ENCODE measurements around the gene C5orf58. TPM values are rescaled to one million over a fixed set of nuclear protein-coding genes. Genes with fewer than 3 reads are reported as not detected.

The C5orf58 gene
- total RNA-seq, 2 experiments from 2014 or later: not detected

DNA sequence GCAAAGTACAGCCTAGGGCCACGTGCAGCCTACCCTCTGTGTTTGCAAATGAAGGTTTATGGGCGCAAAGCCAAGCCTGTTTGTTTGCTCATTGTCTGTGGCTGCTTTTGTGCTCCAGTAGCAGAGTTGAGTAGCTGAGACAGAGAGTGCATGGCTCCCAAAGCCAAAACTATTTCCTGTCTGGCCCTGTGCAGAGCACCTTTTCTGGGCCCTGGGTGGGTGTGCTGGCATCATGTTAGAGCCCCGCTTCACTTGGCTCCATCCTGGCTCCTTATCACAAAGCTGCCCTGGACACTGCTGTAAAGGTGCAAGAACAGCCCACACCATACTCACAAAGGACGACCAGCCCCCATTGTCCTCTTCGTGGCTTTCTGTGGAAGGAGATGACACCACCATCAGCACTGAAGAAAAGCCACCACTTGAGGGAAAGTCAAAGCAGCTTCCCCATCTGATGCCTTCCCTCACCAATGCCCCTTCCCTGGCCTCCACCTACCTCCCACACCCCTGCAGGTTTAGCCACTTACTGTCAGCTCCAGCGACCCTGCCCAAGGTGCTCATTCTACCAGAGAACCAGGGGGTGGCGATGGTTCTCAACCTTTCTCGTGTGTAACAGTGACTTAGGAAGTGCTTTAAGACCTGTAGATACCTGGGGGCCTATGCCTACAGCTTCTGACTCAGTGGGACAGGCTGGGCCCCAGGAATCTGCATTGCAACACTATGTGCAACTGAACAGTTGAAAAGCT lies 41.4 kb downstream of the C5orf58 start:
- intact Hi-C loops (cut with micrococcal nuclease): loop anchor here (1.0 to 5.0 kb wide), 4 partner anchors 8 to 148 kb away; no protein-coding TSS in a partner anchor
- CTCF ChIA-PET: interaction anchor here (0.8 to 9.2 kb wide), 21 partner anchors 8 to 141 kb away, joined by 3 to 281 read pairs (median 5); partner anchors contain the start of gene LCP2
- H3K9me3 Mint-ChIP-seq: no peaks in the 10 kb centered on the region
- H3K4me1 Mint-ChIP-seq (ENCODE audit: low read depth): peaks cover 86% of the 10 kb centered on the region
- DNase-seq: peak; percentile 83
- peak overlapping the region; percentile 44 for H3K4me3 Mint-ChIP-seq
- H3K27me3 Mint-ChIP-seq (ENCODE audit: low read depth): no peaks in the 10 kb centered on the region
- H3K36me3 Mint-ChIP-seq (ENCODE audit: low read depth): peaks cover 63% of the 10 kb centered on the region
- H3K27ac Mint-ChIP-seq: peak overlapping the region; percentile 93

DNA sequence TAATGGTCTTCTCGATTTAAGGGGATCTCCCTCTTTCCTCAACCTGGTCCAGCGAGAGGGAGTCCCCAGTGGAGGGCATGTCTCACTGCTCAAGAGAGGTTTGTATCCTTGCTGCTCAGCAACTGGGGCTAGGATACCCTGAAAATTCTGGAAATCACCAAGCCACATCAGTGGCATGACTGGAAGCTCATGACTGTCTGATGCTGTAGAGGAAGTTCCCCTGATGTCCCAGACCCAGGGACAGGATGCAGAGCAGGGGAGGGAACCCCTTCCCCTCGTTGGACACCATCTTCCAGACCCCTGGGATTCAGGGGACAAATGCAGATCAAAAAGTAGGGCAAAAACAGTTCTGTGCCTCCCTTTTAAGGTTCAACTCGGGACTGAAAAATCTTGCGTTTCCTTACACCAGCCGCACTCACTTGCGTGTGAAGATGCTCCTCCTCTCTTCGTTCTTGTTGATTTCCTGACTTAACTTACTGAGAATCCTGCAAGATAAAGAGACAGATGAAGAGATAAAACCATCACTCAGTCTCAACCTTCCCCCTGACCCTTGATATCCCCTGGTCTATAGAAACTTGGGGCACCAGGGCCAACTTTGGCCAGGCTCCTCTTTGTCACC lies 42.7 kb downstream of the C5orf58 start:
- no peaks in the 10 kb centered on the region for H3K27me3 Mint-ChIP-seq (ENCODE audit: low read depth)
- CTCF ChIA-PET: interaction anchor here (1.4 to 9.2 kb wide), 11 partner anchors 8 to 65 kb away, joined by 3 to 281 read pairs (median 26); partner anchors contain the start of gene LCP2

GRCh38 chr5:170276140-170276539 lies 43.4 kb downstream of the C5orf58 start:
- DNase-seq: no peak
- intact Hi-C loops (cut with micrococcal nuclease): loop anchor here (5.0 kb wide), 2 partner anchors 574 to 624 kb away; no protein-coding TSS in a partner anchor
- CTCF ChIA-PET: interaction anchor here (0.9 to 9.2 kb wide), 8 partner anchors 8 to 64 kb away, joined by 3 to 281 read pairs (median 40); partner anchors contain the start of gene LCP2

More for the DNA sequence above, 42.7 kb downstream of the C5orf58 start:
- H3K9me3 Mint-ChIP-seq: no peaks in the 10 kb centered on the region
- DNase-seq: peak; percentile 81
- H3K36me3 Mint-ChIP-seq (ENCODE audit: low read depth): peaks cover 53% of the 10 kb centered on the region
- peak overlapping the region; percentile 93 for H3K27ac Mint-ChIP-seq
- peaks cover 87% of the 10 kb centered on the region for H3K4me1 Mint-ChIP-seq (ENCODE audit: low read depth)
- peak overlapping the region; percentile 44 for H3K4me3 Mint-ChIP-seq
- intact Hi-C loops (cut with micrococcal nuclease): loop anchor here (1.0 to 5.0 kb wide), 5 partner anchors 21 to 623 kb away; no protein-coding TSS in a partner anchor

DNA sequence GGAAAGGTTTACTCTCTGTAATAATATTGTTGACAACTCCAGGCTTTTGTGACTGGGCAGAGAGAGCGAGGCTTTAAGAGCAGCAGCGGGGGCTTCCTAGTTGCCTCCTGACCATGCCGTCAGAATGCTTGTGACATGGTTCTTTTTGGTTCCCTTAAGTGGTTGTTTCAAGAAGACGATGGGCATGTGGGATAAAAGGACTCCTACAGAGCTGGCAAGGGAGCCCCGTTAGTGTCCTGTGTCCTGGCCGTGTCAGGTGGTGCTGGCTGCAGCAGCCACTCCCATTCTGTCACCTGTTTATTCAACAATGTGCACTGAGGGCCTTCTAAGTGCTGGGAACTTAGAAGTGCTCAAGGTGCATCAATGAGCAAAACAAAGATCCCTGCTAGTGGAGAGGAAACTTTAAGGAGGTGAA lies 45.1 kb downstream of the C5orf58 start:
- no peak for DNase-seq
- CTCF ChIA-PET: interaction anchor here (1.2 to 9.2 kb wide), 5 partner anchors 10 to 62 kb away, joined by 3 to 281 read pairs (median 46); partner anchors contain the start of gene LCP2

More at GRCh38 chr5:170276140-170276539, 43.4 kb downstream of the C5orf58 start:
- Mint-ChIP-seq H3K9me3 (no peaks in the 10 kb centered on the region), H3K4me3 (peak overlapping the region; percentile 44), H3K27ac (peak overlapping the region; percentile 93), H3K36me3 (ENCODE audit: low read depth) (peaks cover 49% of the 10 kb centered on the region), H3K27me3 (ENCODE audit: low read depth) (no peaks in the 10 kb centered on the region), H3K4me1 (ENCODE audit: low read depth) (peaks cover 86% of the 10 kb centered on the region)

DNA sequence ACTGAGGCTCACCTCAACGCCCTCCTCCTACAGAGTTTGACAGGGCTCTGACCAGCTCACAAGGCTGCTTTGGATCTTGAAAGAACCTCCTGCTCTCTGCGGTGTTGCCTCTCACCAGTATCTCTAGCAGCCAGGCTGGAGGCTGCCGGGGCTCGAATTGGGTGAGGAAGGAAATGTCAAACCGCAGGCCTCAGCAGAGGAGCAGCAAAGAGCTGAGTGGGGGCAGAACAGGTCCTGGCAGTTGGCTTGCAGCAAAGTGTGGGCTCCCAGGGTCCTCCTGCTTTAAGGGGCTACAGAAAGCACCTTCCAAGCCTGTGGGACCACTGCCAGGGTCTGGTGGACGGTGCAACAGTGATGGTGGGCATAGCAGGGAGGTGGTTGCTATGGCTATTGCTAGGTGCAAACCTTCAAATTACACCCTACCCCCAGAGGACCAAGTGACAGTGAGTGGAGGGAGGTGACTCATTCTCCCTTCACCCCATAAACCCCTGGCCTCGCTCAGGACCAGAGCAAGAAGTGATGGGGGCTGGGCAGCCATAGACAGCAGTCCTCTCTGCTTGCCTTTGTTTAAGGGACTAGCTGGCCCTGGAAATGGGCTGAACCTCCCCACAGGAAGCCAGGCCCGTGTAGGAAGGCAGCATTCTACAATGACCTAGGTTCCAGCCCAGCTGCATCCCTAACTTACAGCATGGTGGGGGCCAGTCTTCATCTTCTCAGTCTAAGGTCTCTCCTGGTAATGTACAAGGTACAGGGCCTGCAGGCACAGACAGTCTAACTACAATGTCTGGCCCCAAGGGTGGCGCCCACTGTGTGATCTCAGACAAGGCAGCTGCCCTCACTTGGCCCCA lies 46.0 kb downstream of the C5orf58 start:
- peak; percentile 90 for DNase-seq
- H3K9me3 Mint-ChIP-seq: no peaks in the 10 kb centered on the region
- no peaks in the 10 kb centered on the region for H3K27me3 Mint-ChIP-seq (ENCODE audit: low read depth)
- H3K4me3 Mint-ChIP-seq: peak overlapping the region; percentile 45
- intact Hi-C loops (cut with micrococcal nuclease): loop anchor here (1.0 to 5.0 kb wide), 5 partner anchors 8 to 627 kb away; partner anchors contain the start of gene LCP2
- H3K4me1 Mint-ChIP-seq (ENCODE audit: low read depth): peaks cover 95% of the 10 kb centered on the region
- peak overlapping the region; percentile 83 for H3K27ac Mint-ChIP-seq
- CTCF ChIA-PET: interaction anchor here (0.8 to 9.2 kb wide), 7 partner anchors 11 to 61 kb away, joined by 3 to 281 read pairs (median 13); partner anchors contain the start of gene LCP2
- H3K36me3 Mint-ChIP-seq (ENCODE audit: low read depth): peaks cover 51% of the 10 kb centered on the region

More for the DNA sequence above, 45.1 kb downstream of the C5orf58 start:
- Mint-ChIP-seq H3K36me3 (ENCODE audit: low read depth) (peaks cover 52% of the 10 kb centered on the region), H3K27me3 (ENCODE audit: low read depth) (no peaks in the 10 kb centered on the region), H3K4me3 (peak overlapping the region; percentile 51), H3K27ac (peak overlapping the region; percentile 89), H3K4me1 (ENCODE audit: low read depth) (peaks cover 91% of the 10 kb centered on the region), H3K9me3 (no peaks in the 10 kb centered on the region)
- intact Hi-C loops (cut with micrococcal nuclease): loop anchor here (1.0 to 5.0 kb wide), 3 partner anchors 19 to 626 kb away; partner anchors contain the start of gene LCP2

DNA sequence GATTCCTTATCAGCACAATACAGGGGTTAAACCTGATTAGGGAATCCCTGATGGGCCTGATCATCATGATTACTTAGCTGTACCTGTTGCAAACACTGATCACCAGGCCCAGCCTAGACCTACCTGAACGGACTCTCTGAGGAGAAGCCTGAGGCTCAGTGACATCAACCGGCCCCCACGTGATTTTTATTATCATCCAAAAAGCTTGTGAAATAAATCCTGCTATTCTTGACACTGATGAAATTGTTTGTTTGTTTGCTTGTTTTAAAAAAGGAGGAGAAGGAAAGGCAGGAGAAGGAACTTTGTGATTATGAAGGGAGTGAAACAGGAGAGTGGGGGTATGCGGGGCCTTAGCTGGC lies 46.7 kb downstream of the C5orf58 start:
- Mint-ChIP-seq H3K36me3 (ENCODE audit: low read depth) (peaks cover 47% of the 10 kb centered on the region), H3K4me1 (ENCODE audit: low read depth) (peaks cover 94% of the 10 kb centered on the region), H3K9me3 (no peaks in the 10 kb centered on the region), H3K27ac (peak overlapping the region; percentile 83), H3K4me3 (peak overlapping the region; percentile 45), H3K27me3 (ENCODE audit: low read depth) (no peaks in the 10 kb centered on the region)
- no peak for DNase-seq
- intact Hi-C loops (cut with micrococcal nuclease): loop anchor here (1.0 to 5.0 kb wide), 4 partner anchors 8 to 627 kb away; no protein-coding TSS in a partner anchor
- CTCF ChIA-PET: interaction anchor here (0.8 to 9.2 kb wide), 6 partner anchors 12 to 60 kb away, joined by 3 to 281 read pairs (median 15); partner anchors contain the start of gene LCP2

- Mint-ChIP-seq H3K27ac (peak overlapping the region; percentile 83), H3K9me3 (no peaks in the 10 kb centered on the region), H3K4me1 (ENCODE audit: low read depth) (peaks cover 94% of the 10 kb centered on the region), H3K4me3 (no peak overlapping the region), H3K27me3 (ENCODE audit: low read depth) (no peaks in the 10 kb centered on the region), H3K36me3 (ENCODE audit: low read depth) (peaks cover 49% of the 10 kb centered on the region)
- intact Hi-C loops (cut with micrococcal nuclease): no loop called here
- no peak for DNase-seq
- CTCF ChIA-PET: interaction anchor here (0.8 to 9.2 kb wide), 6 partner anchors 12 to 59 kb away, joined by 3 to 281 read pairs (median 15); partner anchors contain the start of gene LCP2
Measured at GRCh38 chr5:170280011-170280493, 47.3 kb downstream of the C5orf58 start.

- peaks cover 94% of the 10 kb centered on the region for H3K4me1 Mint-ChIP-seq (ENCODE audit: low read depth)
- no peak overlapping the region for H3K4me3 Mint-ChIP-seq
- CTCF ChIA-PET: interaction anchor here (0.6 to 3.3 kb wide), 9 partner anchors 9 to 111 kb away, joined by 3 to 26 read pairs (median 9); partner anchors contain the start of gene LCP2
- H3K27ac Mint-ChIP-seq: peak overlapping the region; percentile 76
- intact Hi-C loops (cut with micrococcal nuclease): no loop called here
- no peak for DNase-seq
- H3K36me3 Mint-ChIP-seq (ENCODE audit: low read depth): peaks cover 59% of the 10 kb centered on the region
- no peaks in the 10 kb centered on the region for H3K27me3 Mint-ChIP-seq (ENCODE audit: low read depth)
- no peaks in the 10 kb centered on the region for H3K9me3 Mint-ChIP-seq
Measured at GRCh38 chr5:170283296-170283695, 50.5 kb downstream of the C5orf58 start.

- DNase-seq: no peak
- CTCF ChIA-PET: interaction anchor here (3.3 kb wide), 1 partner anchor 9 kb away, joined by 26 read pairs; no protein-coding TSS in a partner anchor
- intact Hi-C loops (cut with micrococcal nuclease): no loop called here
- Mint-ChIP-seq H3K36me3 (ENCODE audit: low read depth) (peaks cover 68% of the 10 kb centered on the region), H3K4me1 (ENCODE audit: low read depth) (peaks cover 95% of the 10 kb centered on the region), H3K9me3 (no peaks in the 10 kb centered on the region), H3K27ac (peak overlapping the region; percentile 78), H3K27me3 (ENCODE audit: low read depth) (no peaks in the 10 kb centered on the region), H3K4me3 (no peak overlapping the region)
Measured at GRCh38 chr5:170284231-170284630, 51.4 kb downstream of the C5orf58 start.

DNA sequence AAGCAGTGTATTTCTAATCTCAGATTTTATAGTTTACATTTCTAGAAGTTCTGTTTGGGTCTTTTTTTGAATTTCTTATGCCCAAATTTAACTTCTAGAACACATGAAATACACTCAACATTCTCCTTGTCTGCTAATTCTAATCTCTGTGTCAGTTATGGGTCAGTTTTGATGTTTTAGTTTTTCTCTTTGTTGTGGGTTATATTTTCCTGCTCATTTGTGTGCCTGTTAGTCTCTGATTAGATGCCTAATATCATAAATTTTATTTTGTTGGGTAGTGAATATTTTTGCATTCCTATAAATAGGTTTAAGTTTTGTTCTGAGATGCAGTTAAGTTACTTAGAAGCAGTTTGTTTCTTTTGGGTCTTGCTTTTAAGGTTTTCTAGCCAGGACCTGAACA lies 52.4 kb downstream of the C5orf58 start:
- intact Hi-C loops (cut with micrococcal nuclease): no loop called here
- Mint-ChIP-seq H3K4me1 (ENCODE audit: low read depth) (peaks cover 95% of the 10 kb centered on the region), H3K27me3 (ENCODE audit: low read depth) (no peaks in the 10 kb centered on the region), H3K4me3 (no peak overlapping the region), H3K27ac (peak overlapping the region; percentile 78), H3K36me3 (ENCODE audit: low read depth) (peaks cover 78% of the 10 kb centered on the region), H3K9me3 (no peaks in the 10 kb centered on the region)
- CTCF ChIA-PET: interaction anchor here (3.3 to 18.8 kb wide), 2 partner anchors 9 kb away, joined by 26 to 281 read pairs; no protein-coding TSS in a partner anchor
- DNase-seq: no peak

GRCh38 chr5:170286386-170286925 lies 53.7 kb downstream of the C5orf58 start:
- intact Hi-C loops (cut with micrococcal nuclease): no loop called here
- no peaks in the 10 kb centered on the region for H3K9me3 Mint-ChIP-seq
- peak overlapping the region; percentile 85 for H3K27ac Mint-ChIP-seq
- no peaks in the 10 kb centered on the region for H3K27me3 Mint-ChIP-seq (ENCODE audit: low read depth)
- peaks cover 97% of the 10 kb centered on the region for H3K4me1 Mint-ChIP-seq (ENCODE audit: low read depth)
- CTCF ChIA-PET: interaction anchor here (0.6 to 18.8 kb wide), 5 partner anchors 11 to 103 kb away, joined by 6 to 281 read pairs (median 8); partner anchors contain the start of gene LCP2
- no peak overlapping the region for H3K4me3 Mint-ChIP-seq
- no peak for DNase-seq
- peaks cover 84% of the 10 kb centered on the region for H3K36me3 Mint-ChIP-seq (ENCODE audit: low read depth)
